GM06990 (cell line): ENCODE data around the gene SPACA9.

Source experiments
- DNase-seq: peaks from one replicate; pipeline ENCODE4 v3.0.0-alpha.2; 2011; ENCODE audit not compliant: insufficient read length; ENCODE audit errors: extremely low read depth
- H3K27me3 ChIP-seq: replicated peaks from 2 replicates; pipeline ENCODE4 v1.6.0; 2011; ENCODE audit warnings: low read length; ENCODE audit not compliant: control insufficient read depth, insufficient read depth
- H3K36me3 ChIP-seq: 2 replicates; pipeline ENCODE4 v1.5.1; 2011; ENCODE audit warnings: low read length; ENCODE audit not compliant: control insufficient read depth, insufficient read depth
- H3K4me3 ChIP-seq: replicated peaks from 2 replicates; pipeline ENCODE4 v1.5.1; 2011; ENCODE audit warnings: low read depth, mild to moderate bottlenecking, control low read depth, low read length
- CTCF ChIP-seq: IDR thresholded peaks from 2 replicates; pipeline ENCODE4 v1.5.1; 2011; ENCODE audit warnings: low read length, control low read depth, mild to moderate bottlenecking, inconsistent platforms; ENCODE audit not compliant: insufficient read depth, poor library complexity, severe bottlenecking

The SPACA9 gene

GRCh38 chr9:132905726-132906125, 27.0 kb downstream of the SPACA9 start:
- Histone ChIP-seq H3K36me3 (peaks cover 10% of the 10 kb centered on the region), H3K4me3 (no peak overlapping the region), H3K27me3 (no peaks in the 10 kb centered on the region)
- TF ChIP-seq CTCF = no peak
- DNase-seq = no peak

- Histone ChIP-seq H3K27me3 (no peaks in the 10 kb centered on the region), H3K36me3 (peaks cover 10% of the 10 kb centered on the region), H3K4me3 (no peak overlapping the region)
- no peak for DNase-seq
- no peak for TF ChIP-seq CTCF
Measured at GRCh38 chr9:132908635-132909034, 29.9 kb downstream of the SPACA9 start.

GRCh38 chr9:132909311-132909710, 30.6 kb downstream of the SPACA9 start:
- Histone ChIP-seq H3K36me3 (peaks cover 10% of the 10 kb centered on the region), H3K4me3 (no peak overlapping the region), H3K27me3 (no peaks in the 10 kb centered on the region)
- TF ChIP-seq CTCF = no peak
- DNase-seq = no peak

GRCh38 chr9:132910376-132910775, 31.7 kb downstream of the SPACA9 start:
- Histone ChIP-seq H3K4me3 (no peak overlapping the region), H3K27me3 (no peaks in the 10 kb centered on the region), H3K36me3 (peaks cover 8% of the 10 kb centered on the region)
- TF ChIP-seq CTCF = no peak
- DNase-seq = no peak

GRCh38 chr9:132912131-132912530, 33.4 kb downstream of the SPACA9 start:
- no peak for DNase-seq
- H3K36me3 ChIP-seq = peaks cover 7% of the 10 kb centered on the region

More at GRCh38 chr9:132912131-132912530, 33.4 kb downstream of the SPACA9 start:
- Histone ChIP-seq H3K4me3 (no peak overlapping the region), H3K27me3 (no peaks in the 10 kb centered on the region)
- TF ChIP-seq CTCF = no peak
